Airway epithelial cell (primary cell): ENCODE data around the gene LRRC46. TPM values are rescaled to one million over a fixed set of nuclear protein-coding genes. Genes with fewer than 3 reads are reported as not detected.

Source experiments
- total RNA-seq: library from RNA; depleted of rRNA; stranded (reverse); fragments of >200 nt; gene quantifications from 2 replicates; pipeline ENCODE4 v1.2.3, GENCODE V29; 2015

LRRC46 gene
- 0.21 TPM in 1 of 2 replicates, not detected in the other for total RNA-seq

DNA sequence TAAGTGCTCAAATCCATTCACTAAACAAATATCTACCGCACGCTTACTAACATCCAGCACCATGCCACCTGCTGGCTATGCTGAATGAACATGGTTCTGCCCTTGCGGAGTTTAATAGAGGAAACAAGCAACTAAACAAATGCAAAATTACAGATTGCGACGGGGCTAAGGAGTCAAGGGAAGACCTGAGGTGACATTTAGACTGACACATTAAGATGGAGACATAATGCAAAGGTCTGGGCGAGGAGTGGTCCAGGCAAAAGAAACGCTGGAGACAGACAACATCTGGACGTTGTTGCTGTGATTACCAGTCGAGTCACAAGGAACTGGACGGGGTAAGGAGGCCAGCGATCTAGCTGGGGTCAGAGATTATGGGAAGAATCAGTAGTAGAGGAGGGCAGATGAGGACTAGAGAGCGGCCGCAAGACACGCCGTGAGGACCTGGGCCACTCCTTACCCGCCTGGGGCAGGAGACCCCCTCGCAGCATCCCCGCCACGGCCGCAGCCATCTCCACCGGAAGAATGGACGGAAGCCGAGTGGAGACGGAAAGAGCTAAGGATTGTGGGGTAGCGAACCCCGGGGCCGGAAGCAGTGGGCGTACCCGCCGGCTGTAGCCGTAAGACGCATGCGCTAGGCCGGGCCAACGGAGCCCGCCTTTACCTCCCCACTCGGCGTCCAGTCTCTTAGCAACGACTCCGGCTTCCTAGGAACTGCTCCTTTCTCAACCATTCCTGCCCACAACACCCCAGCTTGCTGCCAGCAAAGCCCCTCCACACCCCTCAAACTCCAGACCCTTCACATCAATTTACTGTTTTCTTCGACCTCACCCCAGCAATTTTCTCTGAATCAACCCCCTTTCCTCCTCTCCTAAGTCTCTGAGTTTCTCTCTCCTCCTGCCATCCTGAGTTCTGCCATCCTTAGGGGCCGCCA, at the start of gene LRRC46, which contains the start of gene MRPL10:
LRRC46 (plus strand) TSS at position 668 of the 931 bp plus-strand sequence. CDS start 320 bp downstream, outside the sequence.
MRPL10 (minus strand) TSS at position 539 of the 931 bp plus-strand sequence; CDS start at position 509, 30 bp downstream.

GRCh38 chr17:47821424-47822391, 9.8 kb upstream of the LRRC46 start, which contains the start of gene OSBPL7:
OSBPL7 (minus strand) TSS chr17:47821794; CDS start chr17:47820278, 1,516 bp downstream.

DNA sequence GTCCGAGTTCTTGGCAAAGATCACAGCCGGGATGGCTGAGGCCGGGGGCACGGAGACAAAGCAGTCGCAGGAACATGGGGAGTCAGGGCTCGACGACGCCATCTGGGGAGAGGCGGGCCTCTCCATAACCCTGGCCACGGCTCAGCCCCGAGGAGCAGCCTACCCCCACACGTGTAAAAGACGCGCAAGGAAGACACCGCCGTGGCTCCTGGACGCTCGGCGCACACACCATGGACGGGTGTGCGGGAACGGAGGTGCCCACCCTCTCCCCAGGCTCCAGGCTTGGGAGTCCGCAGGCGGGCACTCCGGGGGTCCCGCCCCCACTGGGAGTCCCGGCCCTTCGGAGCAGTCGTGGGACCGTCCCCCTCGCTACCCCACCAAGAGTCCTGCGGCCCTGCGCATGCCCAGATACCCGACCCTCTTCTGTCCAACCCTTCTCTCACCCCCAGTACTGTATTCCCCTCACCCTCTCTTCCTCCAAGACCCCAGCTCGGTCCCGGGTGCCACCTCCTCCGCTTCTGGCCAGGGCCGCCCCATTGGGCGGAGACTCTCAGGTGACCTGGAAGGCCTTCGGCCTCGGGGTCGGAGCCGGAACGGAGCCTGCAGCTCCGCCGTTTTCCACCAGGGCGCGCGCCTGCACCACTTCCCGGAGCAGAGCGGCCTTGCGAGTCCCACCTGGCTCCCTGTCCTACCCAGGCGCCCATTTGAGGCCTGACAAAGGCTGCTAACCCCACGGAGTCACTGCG, 9.4 kb downstream of the LRRC46 start, which contains the start of gene SCRN2:
SCRN2 (minus strand) TSS at position 532 of the 746 bp plus-strand sequence; CDS start at position 102, 430 bp downstream.

DNA sequence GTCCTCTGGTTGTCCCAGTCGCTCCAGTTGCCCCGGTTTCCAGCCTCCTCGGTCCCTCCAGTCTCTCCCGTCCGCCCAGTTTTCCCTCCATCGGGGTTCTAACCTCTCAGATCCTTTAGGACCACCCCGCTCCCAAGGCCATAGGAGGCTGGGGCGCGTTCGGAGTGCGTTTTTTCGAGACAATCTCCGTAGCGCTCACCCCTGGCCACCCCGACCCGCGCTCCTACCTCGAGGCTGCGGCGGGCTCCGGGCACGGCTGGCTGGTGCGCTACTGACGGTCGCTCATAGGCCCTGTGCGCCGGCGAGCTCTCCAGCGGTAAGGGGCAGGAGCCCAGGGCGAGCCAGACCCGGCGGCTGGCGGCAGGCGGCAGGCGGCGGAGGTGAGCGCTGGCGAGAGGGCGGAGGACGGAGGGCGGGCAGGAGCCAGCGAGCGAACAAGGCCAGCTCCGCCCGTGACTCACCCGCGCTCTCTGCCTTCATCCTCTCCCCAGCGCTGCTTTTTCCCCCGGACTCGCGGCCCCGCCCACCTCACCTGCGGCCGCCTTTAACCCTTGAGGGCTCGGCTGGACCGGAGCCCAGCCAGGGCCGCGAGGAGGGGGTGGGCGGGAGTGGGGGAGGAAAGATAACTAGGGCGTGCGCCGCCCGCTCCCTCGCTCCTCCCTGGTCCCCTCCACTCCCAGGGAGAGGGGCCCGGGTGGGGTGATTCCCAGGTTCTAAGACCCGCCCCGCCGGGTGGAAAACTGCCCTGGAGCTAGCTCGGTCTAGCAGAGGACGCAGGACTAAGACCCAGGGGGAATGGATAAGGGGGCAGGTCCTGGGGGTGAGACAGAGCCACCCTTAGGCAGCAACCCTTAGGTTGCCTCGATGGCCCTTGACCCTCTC, 19.5 kb downstream of the LRRC46 start, which contains the start of gene SP6:
SP6 (minus strand) TSS at position 472 of the 882 bp plus-strand sequence. CDS start 2,734 bp downstream, outside the sequence.

Other genes starting within 250 kb of the LRRC46 start
- gene KPNB1, start 181.8 kb upstream of the LRRC46 start, total RNA-seq = 220 and 276 TPM in 2 replicates
- 6.3 and 7.1 TPM in 2 replicates for gene TBKBP1, start 137.5 kb upstream of the LRRC46 start, total RNA-seq
- not detected in 2 replicates for gene TBX21, start 98.4 kb upstream of the LRRC46 start, total RNA-seq
- gene OSBPL7, start 9.9 kb upstream of the LRRC46 start, total RNA-seq = 5.6 and 5.8 TPM in 2 replicates
- 40.1 and 47.5 TPM in 2 replicates for gene MRPL10, start 129 bp upstream of the LRRC46 start, total RNA-seq
- 25.4 and 36.1 TPM in 2 replicates for gene SCRN2, start 9.6 kb downstream of the LRRC46 start, total RNA-seq
- 5.2 and 7.1 TPM in 2 replicates for gene SP6, start 19.5 kb downstream of the LRRC46 start, total RNA-seq
- gene SP2, start 64.6 kb downstream of the LRRC46 start, total RNA-seq = 3.1 and 10.2 TPM in 2 replicates
- gene PNPO, start 109.9 kb downstream of the LRRC46 start, total RNA-seq = 73.8 and 94.8 TPM in 2 replicates
- gene PRR15L, start 126.2 kb downstream of the LRRC46 start, total RNA-seq = 8.0 and 10.8 TPM in 2 replicates
- 55.5 and 91.8 TPM in 2 replicates for gene CDK5RAP3, start 139.4 kb downstream of the LRRC46 start, total RNA-seq
- gene COPZ2, start 206.1 kb downstream of the LRRC46 start, total RNA-seq = 3.1 and 4.4 TPM in 2 replicates
- 61.2 and 84.7 TPM in 2 replicates for gene NFE2L1, start 216.7 kb downstream of the LRRC46 start, total RNA-seq